ENCODE measurements around the gene FAAP24.

FAAP24 gene, protein sequence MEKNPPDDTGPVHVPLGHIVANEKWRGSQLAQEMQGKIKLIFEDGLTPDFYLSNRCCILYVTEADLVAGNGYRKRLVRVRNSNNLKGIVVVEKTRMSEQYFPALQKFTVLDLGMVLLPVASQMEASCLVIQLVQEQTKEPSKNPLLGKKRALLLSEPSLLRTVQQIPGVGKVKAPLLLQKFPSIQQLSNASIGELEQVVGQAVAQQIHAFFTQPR

DNA sequence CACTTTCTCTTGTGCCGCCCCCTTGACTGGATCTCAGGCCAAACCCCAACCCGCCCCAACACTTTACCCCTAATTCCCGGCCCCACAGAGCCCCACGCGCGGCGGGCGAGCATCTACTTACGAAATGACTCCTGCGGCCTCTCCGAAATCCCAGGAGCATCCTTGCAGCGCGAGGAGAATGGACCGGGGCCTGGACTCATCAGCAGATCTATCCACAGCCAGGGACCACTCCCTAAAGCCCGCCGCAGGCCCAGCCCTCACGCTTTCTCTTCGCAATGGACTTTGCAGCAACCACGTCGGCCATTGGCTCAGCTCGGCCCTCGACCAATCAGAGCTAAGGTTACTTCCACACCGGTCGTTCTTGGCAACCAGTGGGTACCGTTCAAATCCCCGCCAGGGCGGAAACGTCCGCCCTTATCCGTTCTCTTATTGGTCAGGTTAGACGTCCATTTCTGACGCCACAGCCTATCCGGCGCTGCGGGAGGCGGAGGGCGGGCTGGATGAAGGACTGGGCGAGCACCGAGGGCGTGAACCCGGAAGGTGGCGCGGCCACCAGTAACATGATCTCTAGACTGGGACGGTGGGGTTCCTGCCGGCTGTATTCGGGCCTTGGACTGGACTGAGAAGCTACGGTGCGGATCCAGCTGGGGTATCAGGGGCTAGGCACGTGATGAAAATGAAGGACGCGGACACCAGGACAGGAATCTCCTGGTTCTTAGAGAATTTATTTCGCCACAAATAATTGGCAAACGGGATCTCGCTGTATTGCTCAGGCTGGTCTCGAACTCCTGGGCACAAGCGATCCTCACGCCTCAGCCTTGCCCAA lies at the start of gene FAAP24, which contains the start of gene CEP89:
Gene FAAP24 (plus strand): TSS at position 528 of the 826 bp plus-strand sequence. CDS start 955 bp downstream, outside the sequence.
Gene CEP89 (minus strand): TSS at position 244 of the 826 bp plus-strand sequence. CDS start 84 bp downstream, at position 160.
- TF ChIP-seq, protein P1, sequence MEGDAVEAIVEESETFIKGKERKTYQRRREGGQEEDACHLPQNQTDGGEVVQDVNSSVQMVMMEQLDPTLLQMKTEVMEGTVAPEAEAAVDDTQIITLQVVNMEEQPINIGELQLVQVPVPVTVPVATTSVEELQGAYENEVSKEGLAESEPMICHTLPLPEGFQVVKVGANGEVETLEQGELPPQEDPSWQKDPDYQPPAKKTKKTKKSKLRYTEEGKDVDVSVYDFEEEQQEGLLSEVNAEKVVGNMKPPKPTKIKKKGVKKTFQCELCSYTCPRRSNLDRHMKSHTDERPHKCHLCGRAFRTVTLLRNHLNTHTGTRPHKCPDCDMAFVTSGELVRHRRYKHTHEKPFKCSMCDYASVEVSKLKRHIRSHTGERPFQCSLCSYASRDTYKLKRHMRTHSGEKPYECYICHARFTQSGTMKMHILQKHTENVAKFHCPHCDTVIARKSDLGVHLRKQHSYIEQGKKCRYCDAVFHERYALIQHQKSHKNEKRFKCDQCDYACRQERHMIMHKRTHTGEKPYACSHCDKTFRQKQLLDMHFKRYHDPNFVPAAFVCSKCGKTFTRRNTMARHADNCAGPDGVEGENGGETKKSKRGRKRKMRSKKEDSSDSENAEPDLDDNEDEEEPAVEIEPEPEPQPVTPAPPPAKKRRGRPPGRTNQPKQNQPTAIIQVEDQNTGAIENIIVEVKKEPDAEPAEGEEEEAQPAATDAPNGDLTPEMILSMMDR (IDR thresholded peaks at IDR 0.05; ENCODE audit: low read depth, low read length, poor library complexity, severe bottlenecking): no peak
- TF ChIP-seq EZH2phosphoT487 (IDR thresholded peaks at IDR 0.05; ENCODE audit: borderline replicate concordance, low read length): no peak
- no peaks in the 10 kb centered on the region for H3K9me2 ChIP-seq (replicated peaks; ENCODE audit: control insufficient read depth, low read length)
- H3K27ac ChIP-seq (ENCODE audit: low read depth, low read length): peak within 1 kb of the TSS; percentile 21
- no peaks in the 10 kb centered on the region for H4K20me1 ChIP-seq (ENCODE audit: control insufficient read depth, insufficient read depth, low read depth, low read length)
- H3F3A ChIP-seq (ENCODE audit: control insufficient read depth, insufficient read depth): no peaks in the 10 kb centered on the region
- H3K27me3 ChIP-seq (ENCODE audit: control insufficient read depth, low read length): no peaks in the 10 kb centered on the region
- peaks cover 14% of the 10 kb centered on the region for H3K4me1 ChIP-seq (ENCODE audit: control insufficient read depth, low read length)
- peak within 1 kb of the TSS; percentile 97 for H3K4me3 ChIP-seq (ENCODE audit: low read length)
- H3K79me2 ChIP-seq (ENCODE audit: control insufficient read depth, low read length): peaks cover 32% of the 10 kb centered on the region
- H3K9me3 ChIP-seq (ENCODE audit: control insufficient read depth, insufficient read depth, low read length): no peaks in the 10 kb centered on the region
- H3K4me2 ChIP-seq (ENCODE audit: low read length): peak within 1 kb of the TSS; percentile 91
- peaks cover 9% of the 10 kb centered on the region for H3K36me3 ChIP-seq (ENCODE audit: control insufficient read depth, low read length)

- no peaks in the 10 kb centered on the region for H4K20me1 ChIP-seq (ENCODE audit: control insufficient read depth, insufficient read depth, low read depth, low read length)
- H3F3A ChIP-seq (ENCODE audit: control insufficient read depth, insufficient read depth): no peaks in the 10 kb centered on the region
- no peak overlapping the region for H3K27ac ChIP-seq (ENCODE audit: low read depth, low read length)
- H3K79me2 ChIP-seq (ENCODE audit: control insufficient read depth, low read length): no peaks in the 10 kb centered on the region
- no peak overlapping the region for H3K4me2 ChIP-seq (ENCODE audit: low read length)
- TF ChIP-seq EZH2phosphoT487 (IDR thresholded peaks at IDR 0.05; ENCODE audit: borderline replicate concordance, low read length): no peak
- TF ChIP-seq, protein P1 (IDR thresholded peaks at IDR 0.05; ENCODE audit: low read depth, low read length, poor library complexity, severe bottlenecking): no peak
- no peaks in the 10 kb centered on the region for H3K9me3 ChIP-seq (ENCODE audit: control insufficient read depth, insufficient read depth, low read length)
- H3K36me3 ChIP-seq (ENCODE audit: control insufficient read depth, low read length): no peaks in the 10 kb centered on the region
- H3K9me2 ChIP-seq (replicated peaks; ENCODE audit: control insufficient read depth, low read length): no peaks in the 10 kb centered on the region
- H3K27me3 ChIP-seq (ENCODE audit: control insufficient read depth, low read length): no peaks in the 10 kb centered on the region
- H3K4me1 ChIP-seq (ENCODE audit: control insufficient read depth, low read length): no peaks in the 10 kb centered on the region
- no peak overlapping the region for H3K4me3 ChIP-seq (ENCODE audit: low read length)
Measured at GRCh38 chr19:32924200-32924599, 47.8 kb upstream of the FAAP24 start.

DNA sequence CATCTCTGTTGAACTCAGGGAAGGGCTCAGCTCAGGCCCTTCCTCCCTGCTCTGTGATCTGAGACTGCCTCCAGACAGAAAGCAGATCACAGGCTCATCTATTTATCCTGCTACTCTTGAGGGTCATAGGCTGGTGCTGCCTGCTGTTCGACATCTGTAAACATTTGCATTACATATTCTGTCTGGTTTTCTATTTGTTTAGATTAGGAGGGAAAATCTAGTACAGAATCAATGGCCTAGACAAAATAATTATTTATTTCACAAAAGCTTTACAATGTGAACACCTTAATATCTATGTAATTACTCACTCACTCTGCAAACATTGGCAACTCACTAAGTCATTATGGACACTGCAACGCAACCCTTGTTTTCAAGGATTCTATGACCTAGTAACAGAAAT lies 43.2 kb upstream of the FAAP24 start:
- Histone ChIP-seq H3K4me2 (ENCODE audit: low read length) (no peak overlapping the region), H3K9me3 (ENCODE audit: control insufficient read depth, insufficient read depth, low read length) (no peaks in the 10 kb centered on the region), H3K79me2 (ENCODE audit: control insufficient read depth, low read length) (no peaks in the 10 kb centered on the region), H4K20me1 (ENCODE audit: control insufficient read depth, insufficient read depth, low read depth, low read length) (no peaks in the 10 kb centered on the region; the same call in 1 of the 2 replicates), H3K9me2 (replicated peaks; ENCODE audit: control insufficient read depth, low read length) (no peaks in the 10 kb centered on the region), H3F3A (ENCODE audit: control insufficient read depth, insufficient read depth) (no peaks in the 10 kb centered on the region), H3K36me3 (ENCODE audit: control insufficient read depth, low read length) (no peaks in the 10 kb centered on the region), H3K27me3 (ENCODE audit: control insufficient read depth, low read length) (no peaks in the 10 kb centered on the region), H3K27ac (ENCODE audit: low read depth, low read length) (no peak overlapping the region), H3K4me3 (ENCODE audit: low read length) (no peak overlapping the region), H3K4me1 (ENCODE audit: control insufficient read depth, low read length) (no peaks in the 10 kb centered on the region)
- no peak for TF ChIP-seq EZH2phosphoT487 (IDR thresholded peaks at IDR 0.05; ENCODE audit: borderline replicate concordance, low read length)
- TF ChIP-seq, protein P1 (IDR thresholded peaks at IDR 0.05; ENCODE audit: low read depth, low read length, poor library complexity, severe bottlenecking): no peak
